Loucy (cell line): ENCODE data around the gene CWC22.
A peak's percentile ranks its signal among the peaks of the same experiment; 100 is the strongest.

Source experiments
- H2AFZ ChIP-seq: fragments of 200-600 bp; sonication (generic); 2 replicates; pipeline ENCODE4 v1.6.0; 2016; ENCODE audit warnings: antibody characterized with exemption, mild to moderate bottlenecking, low read length, moderate library complexity
- H3F3A ChIP-seq: fragments of 200-600 bp; 2 replicates; pipeline ENCODE4 v1.6.0; 2016; ENCODE audit warnings: antibody characterized with exemption, low read depth, mild to moderate bottlenecking
- H3K27me3 ChIP-seq: fragments of 200-600 bp; sonication (generic); 2 replicates; pipeline ENCODE4 v1.6.1; 2014; ENCODE audit warnings: low read length, mild to moderate bottlenecking; ENCODE audit not compliant: insufficient read depth, poor library complexity, severe bottlenecking
- H3K36me3 ChIP-seq: fragments of 200-600 bp; sonication (generic); 2 replicates; pipeline ENCODE4 v1.6.1; 2016; ENCODE audit warnings: low read length; ENCODE audit not compliant: insufficient read depth
- H3K4me1 ChIP-seq: fragments of 200-600 bp; sonication (generic); 2 replicates; pipeline ENCODE4 v1.5.1; 2014; ENCODE audit warnings: low read length, mild to moderate bottlenecking; ENCODE audit not compliant: insufficient read depth, poor library complexity, severe bottlenecking
- H3K4me2 ChIP-seq: fragments of 200-600 bp; sonication (generic); 2 replicates; pipeline ENCODE4 v1.6.0; 2014; ENCODE audit warnings: antibody characterized with exemption, low read length, low read depth, mild to moderate bottlenecking; ENCODE audit not compliant: poor library complexity, severe bottlenecking
- H3K4me3 ChIP-seq: fragments of 200-600 bp; sonication (generic); 2 replicates; pipeline ENCODE4 v1.5.1; 2014; ENCODE audit warnings: low read length, mild to moderate bottlenecking, mixed read lengths; ENCODE audit not compliant: poor library complexity, severe bottlenecking
- H3K79me2 ChIP-seq: fragments of 200-600 bp; sonication (generic); 2 replicates; pipeline ENCODE4 v1.6.1; 2014; ENCODE audit warnings: low read length; ENCODE audit not compliant: insufficient read depth
- H3K9ac ChIP-seq: fragments of 200-600 bp; sonication (generic); 2 replicates; pipeline ENCODE4 v1.6.0; 2014; ENCODE audit warnings: mild to moderate bottlenecking, low read depth, low read length, moderate library complexity; ENCODE audit not compliant: poor library complexity, severe bottlenecking
- H3K9me2 ChIP-seq: fragments of 200-600 bp; sonication (generic); replicated peaks from 2 replicates; pipeline ENCODE4 v1.6.1; 2016; ENCODE audit warnings: low read depth, low read length, mixed read lengths
- H3K9me3 ChIP-seq: fragments of 200-600 bp; sonication (generic); 2 replicates; pipeline ENCODE4 v1.6.1; 2014; ENCODE audit warnings: mild to moderate bottlenecking, antibody characterized with exemption, low read length, low read depth; ENCODE audit not compliant: insufficient read depth
- H4K20me1 ChIP-seq: fragments of 200-600 bp; sonication (generic); 2 replicates; pipeline ENCODE4 v1.6.0; 2014; ENCODE audit warnings: antibody characterized with exemption, low read length, mild to moderate bottlenecking; ENCODE audit not compliant: insufficient read depth, poor library complexity, severe bottlenecking
- CTCF ChIP-seq: fragments of 200-600 bp; sonication (generic); conservative IDR thresholded peaks from 2 replicates; pipeline ENCODE4 v1.5.1; 2014; ENCODE audit warnings: mild to moderate bottlenecking, antibody characterized with exemption, low read length
- EZH2phosphoT487 ChIP-seq: fragments of 200-600 bp; IDR thresholded peaks from 2 replicates; pipeline ENCODE4 v1.6.1; 2018; ENCODE audit warnings: antibody characterized with exemption, mild to moderate bottlenecking, moderate library complexity, borderline replicate concordance

The CWC22 gene

GRCh38 chr2:179899666-179900065, 107.4 kb downstream of the CWC22 start:
- no peak overlapping the region for H3K4me3 ChIP-seq
- no peaks in the 10 kb centered on the region for H3K79me2 ChIP-seq
- H3F3A ChIP-seq = no peaks in the 10 kb centered on the region
- no peaks in the 10 kb centered on the region for H4K20me1 ChIP-seq
- no peaks in the 10 kb centered on the region for H3K9me3 ChIP-seq
- no peak overlapping the region for H2AFZ ChIP-seq
- H3K9me2 ChIP-seq = no peaks in the 10 kb centered on the region
- TF ChIP-seq EZH2phosphoT487 = no peak
- TF ChIP-seq CTCF = no peak
- H3K27me3 ChIP-seq = no peaks in the 10 kb centered on the region
- no peaks in the 10 kb centered on the region for H3K4me1 ChIP-seq
- H3K36me3 ChIP-seq = no peaks in the 10 kb centered on the region
- no peak overlapping the region for H3K4me2 ChIP-seq
- H3K9ac ChIP-seq = no peak overlapping the region

DNA sequence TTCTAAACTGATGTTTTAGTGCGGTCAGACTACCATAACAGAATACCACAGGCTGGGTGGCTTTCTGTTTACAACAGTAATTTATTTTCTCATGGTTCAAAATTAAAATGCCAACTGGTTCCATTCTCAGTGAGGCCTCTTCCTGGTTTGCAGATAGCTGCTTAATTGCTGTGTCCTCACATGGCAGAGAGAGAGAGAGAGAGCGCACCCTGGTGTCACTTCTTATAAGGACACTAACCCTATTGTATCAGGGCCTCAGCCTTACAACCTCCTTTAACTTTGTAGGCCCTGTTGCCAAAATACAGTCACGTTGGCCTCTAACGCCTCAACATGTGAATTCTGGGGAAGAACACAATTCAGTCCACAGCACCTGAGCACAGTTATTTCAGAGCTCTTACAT, 108.2 kb downstream of the CWC22 start:
- Histone ChIP-seq H3K9me2 (no peaks in the 10 kb centered on the region), H3K27me3 (no peaks in the 10 kb centered on the region), H3K4me3 (no peak overlapping the region), H3K9ac (no peak overlapping the region), H3F3A (no peaks in the 10 kb centered on the region), H2AFZ (peak overlapping the region; percentile 92), H3K79me2 (no peaks in the 10 kb centered on the region), H3K4me2 (no peak overlapping the region), H4K20me1 (no peaks in the 10 kb centered on the region), H3K4me1 (no peaks in the 10 kb centered on the region), H3K9me3 (no peaks in the 10 kb centered on the region), H3K36me3 (no peaks in the 10 kb centered on the region)
- TF ChIP-seq EZH2phosphoT487 (no peak), CTCF (peak; percentile 66)
